Measurements from ENCODE around the gene KCTD17. TPM values are rescaled to one million over a fixed set of nuclear protein-coding genes. Genes with fewer than 3 reads are reported as not detected.

KCTD17 gene
- total RNA-seq, 1 donor from 2014 or later, result 35.3 TPM

GRCh38 chr22:37062376-37062675, 10.8 kb downstream of the KCTD17 start:
- no peak for DNase-seq (ENCODE audit: low read depth)
- Histone ChIP-seq H3K4me3 (ENCODE audit: low read depth, low read length) (no peak overlapping the region), H3K27me3 (ENCODE audit: control insufficient read depth, insufficient read depth, low read length) (peaks cover 7% of the 10 kb centered on the region), H3K36me3 (ENCODE audit: control insufficient read depth, insufficient read depth, low read length) (no peaks in the 10 kb centered on the region)
- no peak for TF ChIP-seq CTCF (IDR thresholded peaks at IDR 0.05; ENCODE audit: insufficient read depth, low read length, poor library complexity, severe bottlenecking)

- TF ChIP-seq CTCF (IDR thresholded peaks at IDR 0.05; ENCODE audit: insufficient read depth, low read length, poor library complexity, severe bottlenecking), result no peak
- DNase-seq (ENCODE audit: low read depth), result no peak
- Histone ChIP-seq H3K4me3 (ENCODE audit: low read depth, low read length) (no peak overlapping the region), H3K36me3 (ENCODE audit: control insufficient read depth, insufficient read depth, low read length) (no peaks in the 10 kb centered on the region), H3K27me3 (ENCODE audit: control insufficient read depth, insufficient read depth, low read length) (peaks cover 11% of the 10 kb centered on the region)
Observed at GRCh38 chr22:37062702-37063381, 11.3 kb downstream of the KCTD17 start.

DNA sequence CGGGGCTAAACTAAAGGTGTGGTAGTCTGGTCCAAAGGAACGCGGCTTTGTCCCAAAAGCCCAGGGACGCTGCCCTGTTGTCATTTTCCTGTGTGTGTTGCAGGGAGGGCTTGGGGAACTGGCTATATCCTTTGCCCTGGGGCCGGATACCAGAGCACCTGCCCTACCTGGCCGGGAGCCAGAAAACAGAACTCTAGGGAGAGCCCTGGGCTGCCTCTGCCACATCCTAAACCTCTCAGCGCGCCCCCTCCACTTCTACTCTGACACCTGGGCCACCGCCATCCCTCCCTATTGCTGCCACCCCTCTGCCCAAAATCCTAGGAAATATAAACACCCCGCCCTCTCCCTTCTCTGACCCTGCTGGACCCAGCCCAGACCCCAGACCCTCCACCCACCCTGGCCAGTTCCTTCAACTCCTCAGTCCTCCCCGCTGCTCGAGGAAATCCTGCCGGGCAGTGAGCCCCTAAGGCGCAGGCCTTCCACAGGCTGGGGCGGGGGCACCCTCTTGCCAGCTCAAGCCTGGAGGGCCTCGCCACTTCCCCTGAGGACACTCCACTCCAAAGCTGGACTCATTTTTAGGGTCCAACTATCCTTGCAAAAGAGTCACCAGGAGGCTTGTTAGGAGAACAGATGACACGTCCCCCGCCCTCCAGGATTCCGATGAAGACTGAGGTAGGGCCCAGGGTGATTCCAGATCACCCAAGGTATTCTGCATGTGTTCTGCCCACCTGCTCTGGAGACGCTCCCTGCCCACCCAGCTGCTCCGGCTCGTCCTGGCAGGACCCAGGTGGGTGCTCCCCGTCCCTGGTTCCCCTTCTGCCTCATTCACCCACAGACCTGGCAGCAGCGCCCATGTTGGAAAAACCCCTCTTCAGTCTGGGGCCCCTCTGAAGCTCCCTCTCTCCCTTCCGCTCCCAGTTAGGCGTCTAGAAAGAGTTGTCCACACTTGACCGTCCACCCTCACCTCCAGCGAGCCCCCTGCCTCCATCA, 12.2 kb downstream of the KCTD17 start:
- no peaks in the 10 kb centered on the region for H3K36me3 ChIP-seq (ENCODE audit: control insufficient read depth, insufficient read depth, low read length)
- no peak for TF ChIP-seq CTCF (IDR thresholded peaks at IDR 0.05; ENCODE audit: insufficient read depth, low read length, poor library complexity, severe bottlenecking)
- DNase-seq (ENCODE audit: low read depth), result no peak

DNA sequence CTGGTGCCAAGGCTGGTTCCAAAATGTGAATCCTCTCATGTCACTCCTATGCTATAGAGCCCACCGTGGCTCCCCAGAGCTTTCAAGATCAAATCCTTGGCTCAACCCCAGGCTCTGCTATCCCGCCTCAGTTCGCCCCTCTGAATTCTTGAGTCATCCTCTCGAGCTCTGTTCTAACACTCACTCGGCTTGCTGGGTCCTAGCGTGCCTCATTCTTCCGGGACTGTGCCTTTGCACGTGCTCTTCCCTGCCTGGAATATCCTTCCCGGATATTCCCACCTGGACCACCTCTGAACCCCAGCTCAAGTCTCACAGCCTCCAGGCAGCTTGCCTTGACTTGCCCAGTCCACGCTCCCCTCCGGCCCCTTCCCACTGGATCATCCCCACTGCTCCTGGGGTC, 13.0 kb downstream of the KCTD17 start:
- no peak for TF ChIP-seq CTCF (IDR thresholded peaks at IDR 0.05; ENCODE audit: insufficient read depth, low read length, poor library complexity, severe bottlenecking)

More for the DNA sequence above, 12.2 kb downstream of the KCTD17 start:
- Histone ChIP-seq H3K27me3 (ENCODE audit: control insufficient read depth, insufficient read depth, low read length) (peaks cover 20% of the 10 kb centered on the region), H3K4me3 (ENCODE audit: low read depth, low read length) (no peak overlapping the region)

DNA sequence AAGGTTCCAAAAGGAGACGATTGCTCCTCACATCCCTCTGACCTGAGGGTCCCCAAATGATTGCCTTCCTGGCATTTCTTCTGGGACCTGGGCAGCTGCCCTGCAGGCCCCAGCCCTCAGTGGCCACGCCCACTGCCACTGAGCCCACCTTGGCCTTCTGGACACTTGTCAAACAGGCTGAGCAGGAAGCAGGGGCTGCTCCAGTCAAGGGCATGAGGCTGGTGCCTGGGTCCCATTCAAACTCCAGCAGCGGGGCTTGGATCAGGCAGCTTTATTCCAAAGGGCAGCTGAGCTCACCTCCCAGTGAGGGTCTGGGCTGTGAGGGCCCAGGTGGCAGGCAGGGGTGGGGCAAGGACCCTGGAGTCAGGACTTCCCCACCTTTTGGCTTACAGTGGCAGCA, 13.6 kb downstream of the KCTD17 start:
- no peaks in the 10 kb centered on the region for H3K36me3 ChIP-seq (ENCODE audit: control insufficient read depth, insufficient read depth, low read length)
- TF ChIP-seq CTCF (IDR thresholded peaks at IDR 0.05; ENCODE audit: insufficient read depth, low read length, poor library complexity, severe bottlenecking), result no peak
- peaks cover 31% of the 10 kb centered on the region for H3K27me3 ChIP-seq (ENCODE audit: control insufficient read depth, insufficient read depth, low read length)
- DNase-seq (ENCODE audit: low read depth), result no peak
- H3K4me3 ChIP-seq (ENCODE audit: low read depth, low read length), result no peak overlapping the region

More for the DNA sequence above, 13.0 kb downstream of the KCTD17 start:
- peaks cover 28% of the 10 kb centered on the region for H3K27me3 ChIP-seq (ENCODE audit: control insufficient read depth, insufficient read depth, low read length)
- no peaks in the 10 kb centered on the region for H3K36me3 ChIP-seq (ENCODE audit: control insufficient read depth, insufficient read depth, low read length)
- no peak overlapping the region for H3K4me3 ChIP-seq (ENCODE audit: low read depth, low read length)
- DNase-seq (ENCODE audit: low read depth), result no peak
